ENCODE measurements around the gene GJB3.

GRCh38 chr1:34781071-34781843, at the start of gene GJB3:
- TF ChIP-seq, protein P1, sequence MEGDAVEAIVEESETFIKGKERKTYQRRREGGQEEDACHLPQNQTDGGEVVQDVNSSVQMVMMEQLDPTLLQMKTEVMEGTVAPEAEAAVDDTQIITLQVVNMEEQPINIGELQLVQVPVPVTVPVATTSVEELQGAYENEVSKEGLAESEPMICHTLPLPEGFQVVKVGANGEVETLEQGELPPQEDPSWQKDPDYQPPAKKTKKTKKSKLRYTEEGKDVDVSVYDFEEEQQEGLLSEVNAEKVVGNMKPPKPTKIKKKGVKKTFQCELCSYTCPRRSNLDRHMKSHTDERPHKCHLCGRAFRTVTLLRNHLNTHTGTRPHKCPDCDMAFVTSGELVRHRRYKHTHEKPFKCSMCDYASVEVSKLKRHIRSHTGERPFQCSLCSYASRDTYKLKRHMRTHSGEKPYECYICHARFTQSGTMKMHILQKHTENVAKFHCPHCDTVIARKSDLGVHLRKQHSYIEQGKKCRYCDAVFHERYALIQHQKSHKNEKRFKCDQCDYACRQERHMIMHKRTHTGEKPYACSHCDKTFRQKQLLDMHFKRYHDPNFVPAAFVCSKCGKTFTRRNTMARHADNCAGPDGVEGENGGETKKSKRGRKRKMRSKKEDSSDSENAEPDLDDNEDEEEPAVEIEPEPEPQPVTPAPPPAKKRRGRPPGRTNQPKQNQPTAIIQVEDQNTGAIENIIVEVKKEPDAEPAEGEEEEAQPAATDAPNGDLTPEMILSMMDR (IDR thresholded peaks at IDR 0.05; ENCODE audit: borderline replicate concordance, extremely low read depth, low read length, poor library complexity, severe bottlenecking), result no peak
- no peak for TF ChIP-seq EZH2 (IDR thresholded peaks at IDR 0.05; ENCODE audit: borderline replicate concordance, low read depth, low read length, severe bottlenecking)

All from DND-41 (cell line).